HG02610 (cell line): ENCODE data around the gene BCAS1.
"Not testable (repeated sequence)": the region's sequence is repeated elsewhere in the genome, so short reads cannot be mapped to it uniquely, and the experiment has no call there.

Source experiments
- ATAC-seq: cut with Tn5 transposase; IDR thresholded peaks from one replicate; pipeline ENCODE4 v1.9.1; 2021; ENCODE audit warnings: mild to moderate bottlenecking, moderate library complexity; ENCODE audit not compliant: unreplicated experiment

Gene BCAS1

DNA sequence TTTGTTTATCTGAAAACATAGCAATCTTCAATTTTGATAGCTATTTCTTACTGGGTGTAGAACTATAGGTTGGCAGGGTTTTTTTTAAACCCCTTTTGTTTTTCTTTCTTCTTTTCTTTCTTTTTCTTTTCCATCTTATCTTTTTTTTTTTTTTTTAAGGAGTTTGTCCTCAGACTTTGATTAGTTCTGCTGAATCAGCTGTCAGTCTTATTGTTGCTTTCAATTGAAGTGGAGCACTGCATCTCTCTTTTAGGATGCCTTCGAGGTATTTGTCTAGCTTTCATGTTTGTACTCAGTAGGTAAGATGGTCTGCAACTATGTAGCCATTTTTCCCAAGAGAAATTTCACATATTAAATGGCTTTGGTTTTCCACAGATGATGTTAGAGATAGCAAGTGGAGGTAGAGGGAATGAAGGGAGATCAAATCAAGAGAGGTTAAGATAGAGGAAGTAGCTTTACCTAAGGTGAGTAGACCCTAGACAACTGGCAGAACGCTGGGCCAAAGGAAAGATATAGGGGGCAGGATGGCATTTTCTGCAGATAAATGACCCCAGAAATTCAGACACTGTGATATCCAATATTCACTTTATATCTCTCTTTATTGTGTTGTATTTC, 137.1 kb downstream of the BCAS1 start:
- no peak for ATAC-seq

DNA sequence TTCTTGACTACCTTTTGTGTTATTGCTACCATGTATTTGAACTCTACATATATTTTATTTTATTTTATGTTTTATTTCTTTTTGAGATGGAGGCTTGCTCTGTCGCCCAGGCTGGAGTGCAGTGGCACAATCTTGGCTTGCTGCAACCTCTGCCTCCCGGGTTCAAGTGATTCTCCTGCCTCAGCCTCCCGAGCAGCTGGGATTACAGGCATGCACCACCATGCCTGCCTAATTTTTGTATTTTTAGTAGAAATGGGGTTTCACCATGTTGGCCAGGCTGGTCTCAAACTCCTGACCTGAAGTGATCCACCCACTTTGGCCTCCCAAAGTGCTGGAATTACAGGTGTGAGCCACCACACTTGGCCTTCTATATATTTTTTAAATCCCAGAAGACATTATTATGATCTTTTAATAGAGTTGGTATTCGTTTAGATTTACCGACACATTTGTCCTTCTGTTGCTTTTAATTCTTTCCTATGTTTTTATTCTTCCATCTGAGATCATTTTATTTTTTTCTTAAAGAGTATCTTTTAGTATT, 137.7 kb downstream of the BCAS1 start:
- ATAC-seq, result not testable (repeated sequence)

DNA sequence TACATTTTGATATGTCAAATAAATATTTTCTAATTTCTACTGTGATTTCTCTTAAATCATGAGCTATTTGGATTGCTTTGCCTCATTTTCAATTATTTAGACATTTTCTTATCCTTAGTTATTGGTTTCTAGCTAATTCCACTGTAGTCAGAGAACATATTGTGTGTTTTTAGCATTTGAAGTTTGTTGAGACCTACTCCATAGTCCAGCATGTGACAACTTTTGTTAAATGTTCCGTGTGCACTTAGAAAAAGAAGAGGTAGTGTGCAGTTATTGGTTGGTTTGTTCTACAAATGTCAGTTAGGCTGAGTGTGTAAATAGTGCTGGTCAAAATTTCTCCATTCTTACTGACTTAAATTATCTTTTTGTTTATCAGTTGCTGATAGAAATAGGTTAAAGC, 138.8 kb downstream of the BCAS1 start:
- no peak for ATAC-seq

DNA sequence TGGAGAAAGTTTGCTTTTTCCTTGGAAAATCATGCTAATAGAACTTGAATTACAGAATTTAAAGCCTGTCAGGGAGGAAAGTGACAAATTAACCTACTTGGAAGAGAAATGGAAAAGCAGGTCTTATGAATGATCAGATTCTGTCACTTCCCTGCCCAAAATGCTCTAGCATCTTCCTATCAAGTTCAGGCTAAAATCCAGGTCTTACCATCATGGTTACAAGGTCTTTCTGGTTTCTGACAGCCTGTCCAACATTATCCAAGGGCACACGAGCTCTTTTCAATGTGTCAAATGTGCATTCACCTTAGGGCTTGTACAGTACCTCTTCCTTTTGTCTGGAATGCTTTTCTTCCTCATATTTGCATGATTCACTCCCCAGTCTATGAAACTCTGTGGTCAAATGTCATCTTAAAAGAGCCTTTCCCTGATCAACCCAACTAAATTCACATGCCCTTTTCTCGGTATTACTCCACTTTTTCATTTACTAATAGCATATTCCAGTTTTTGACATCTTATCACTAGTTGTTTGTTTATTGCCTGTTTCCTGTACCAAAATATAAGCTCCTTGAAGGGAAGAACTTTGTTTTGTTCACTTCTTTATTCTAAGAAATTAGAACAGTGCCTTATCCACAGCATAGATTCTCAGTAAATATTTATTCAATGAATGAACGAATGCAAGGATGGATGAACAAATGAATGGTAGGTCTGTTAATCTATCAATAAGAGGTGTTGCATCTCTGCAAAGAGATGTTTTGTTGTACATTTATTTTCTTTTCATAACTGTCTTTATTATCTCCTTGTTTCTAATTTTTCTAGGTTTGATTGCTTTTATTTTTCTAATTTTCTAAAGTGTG, 139.5 kb downstream of the BCAS1 start:
- ATAC-seq, result no peak

DNA sequence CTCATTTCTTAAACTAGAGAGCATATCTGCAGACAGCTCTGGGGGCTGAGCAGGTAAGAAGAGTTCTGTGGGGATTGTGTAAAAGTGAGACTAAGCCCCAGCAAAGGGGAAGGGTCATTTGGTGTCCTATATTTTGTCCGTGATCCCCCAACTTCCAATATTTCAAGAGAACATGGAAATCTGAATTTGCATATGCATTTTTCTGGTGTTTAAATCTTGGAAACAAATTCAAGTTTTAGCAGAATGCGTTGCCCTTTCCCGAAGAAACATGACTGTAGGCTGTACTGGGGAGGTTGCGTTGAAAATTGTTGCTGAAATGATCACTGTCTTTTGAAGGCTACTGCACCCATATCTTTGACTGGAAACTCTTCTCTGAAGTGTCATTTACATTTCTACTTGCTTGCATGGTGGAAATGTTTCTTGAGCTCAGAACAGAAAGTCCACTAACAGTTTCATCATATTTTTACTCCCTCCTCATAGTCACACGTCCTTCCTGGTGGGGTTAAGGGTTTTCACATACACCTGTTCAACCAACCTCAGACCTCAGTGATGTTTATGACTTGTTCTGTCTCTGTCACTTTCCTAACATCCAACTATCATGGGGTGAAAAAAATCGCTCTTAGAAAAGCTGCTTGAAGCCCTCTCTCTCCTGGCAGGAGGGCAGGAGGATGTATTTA, 140.3 kb downstream of the BCAS1 start:
- ATAC-seq, result peak; percentile 60

DNA sequence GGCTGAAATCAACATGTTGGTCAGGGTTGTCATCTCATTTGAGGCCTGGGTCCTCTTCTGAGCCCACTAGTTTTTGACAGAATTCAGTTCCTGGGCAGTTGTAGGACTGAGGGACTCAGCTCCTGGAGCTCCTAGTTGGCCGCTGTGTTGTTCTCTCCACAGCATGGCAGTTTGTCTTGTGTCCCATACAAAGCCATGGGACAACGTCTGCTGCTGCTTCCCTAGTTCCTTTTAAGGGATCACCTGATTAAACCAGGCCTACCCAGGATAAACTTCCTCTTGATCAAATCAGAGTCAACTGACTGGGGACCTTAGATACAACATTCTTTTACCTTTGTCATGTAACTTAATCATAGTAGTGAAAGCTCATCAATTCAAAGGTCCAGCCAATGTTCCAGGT, 141.0 kb downstream of the BCAS1 start:
- no peak for ATAC-seq

DNA sequence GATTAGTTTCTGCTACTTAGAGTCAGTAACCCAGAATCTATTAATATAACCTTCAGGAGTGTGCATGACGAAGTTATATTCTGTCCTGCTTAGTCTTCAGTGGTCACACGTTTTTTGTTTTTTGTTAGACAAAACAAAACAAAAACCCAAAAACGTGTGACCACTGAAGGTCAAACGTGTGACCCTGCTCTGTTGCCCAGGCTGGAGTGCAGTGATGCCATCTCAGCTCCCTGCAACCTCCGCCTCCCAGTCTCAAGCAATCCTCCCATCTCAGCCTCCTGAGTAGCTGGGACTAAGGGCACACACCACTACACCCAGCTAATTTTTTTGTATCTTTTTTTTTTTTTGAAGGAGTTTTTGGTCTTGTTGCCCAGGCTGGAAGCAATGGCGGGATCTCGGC, 142.4 kb downstream of the BCAS1 start:
- no peak for ATAC-seq

DNA sequence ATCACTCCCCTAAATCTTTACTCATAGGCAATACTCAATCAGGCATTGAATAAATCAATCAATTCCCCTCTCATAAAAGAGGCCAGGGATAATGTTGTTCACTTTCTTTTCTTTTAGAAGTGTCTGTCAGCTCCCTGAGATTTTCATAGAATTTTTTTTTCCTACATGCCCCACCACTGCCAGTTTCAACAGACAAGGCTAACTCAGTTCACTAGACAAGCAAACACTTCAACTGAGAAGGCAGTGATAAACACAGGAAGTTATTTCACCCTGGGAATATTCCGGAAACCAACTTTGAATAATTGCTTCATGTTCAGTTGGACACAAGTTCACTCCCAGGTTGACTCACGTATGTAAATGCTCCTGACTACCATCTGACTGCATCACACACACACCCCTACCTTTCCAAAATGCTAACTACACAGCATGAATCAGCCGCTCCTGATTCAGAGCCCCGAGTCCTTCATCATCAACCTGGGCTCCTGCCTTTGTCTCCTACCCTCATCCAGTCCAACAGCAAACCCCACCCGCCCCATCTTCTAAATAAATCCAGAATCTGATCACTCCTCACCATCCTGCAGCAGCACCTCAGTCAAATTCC, 143.9 kb downstream of the BCAS1 start:
- ATAC-seq, result peak; percentile 77

DNA sequence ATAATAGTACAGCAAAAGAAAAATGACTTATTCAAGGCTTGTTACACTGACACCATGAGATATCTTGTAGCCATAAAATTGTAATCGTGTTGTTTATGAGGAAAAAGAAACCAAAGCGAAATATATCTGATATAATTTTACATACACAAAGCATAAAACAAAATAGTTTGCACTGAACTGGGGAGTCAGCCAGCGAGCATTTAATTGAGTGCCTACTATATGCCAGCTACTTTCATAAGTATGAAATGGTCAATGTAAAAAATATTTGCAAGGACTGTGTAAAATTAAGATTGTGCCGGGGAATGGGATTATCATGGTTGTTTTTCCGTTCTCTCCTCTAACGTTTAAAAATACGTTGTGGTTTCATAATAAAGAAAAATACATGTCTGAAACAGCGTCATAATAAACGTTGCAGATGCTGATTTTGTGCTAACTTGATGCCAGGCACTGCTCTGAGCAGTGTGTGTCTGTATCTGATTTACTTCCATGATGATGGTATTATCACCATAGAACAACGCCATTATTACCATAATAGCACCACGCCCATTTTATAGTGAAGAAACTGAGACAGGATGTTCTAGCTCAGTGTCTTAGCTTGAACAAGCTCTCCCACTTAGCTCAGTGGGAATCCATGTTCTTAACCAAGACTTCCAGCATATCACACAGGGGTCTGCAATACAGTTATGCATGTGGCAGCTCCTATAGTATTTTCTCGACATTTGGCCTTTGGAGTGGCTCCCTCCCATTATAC, 144.6 kb downstream of the BCAS1 start:
- no peak for ATAC-seq

DNA sequence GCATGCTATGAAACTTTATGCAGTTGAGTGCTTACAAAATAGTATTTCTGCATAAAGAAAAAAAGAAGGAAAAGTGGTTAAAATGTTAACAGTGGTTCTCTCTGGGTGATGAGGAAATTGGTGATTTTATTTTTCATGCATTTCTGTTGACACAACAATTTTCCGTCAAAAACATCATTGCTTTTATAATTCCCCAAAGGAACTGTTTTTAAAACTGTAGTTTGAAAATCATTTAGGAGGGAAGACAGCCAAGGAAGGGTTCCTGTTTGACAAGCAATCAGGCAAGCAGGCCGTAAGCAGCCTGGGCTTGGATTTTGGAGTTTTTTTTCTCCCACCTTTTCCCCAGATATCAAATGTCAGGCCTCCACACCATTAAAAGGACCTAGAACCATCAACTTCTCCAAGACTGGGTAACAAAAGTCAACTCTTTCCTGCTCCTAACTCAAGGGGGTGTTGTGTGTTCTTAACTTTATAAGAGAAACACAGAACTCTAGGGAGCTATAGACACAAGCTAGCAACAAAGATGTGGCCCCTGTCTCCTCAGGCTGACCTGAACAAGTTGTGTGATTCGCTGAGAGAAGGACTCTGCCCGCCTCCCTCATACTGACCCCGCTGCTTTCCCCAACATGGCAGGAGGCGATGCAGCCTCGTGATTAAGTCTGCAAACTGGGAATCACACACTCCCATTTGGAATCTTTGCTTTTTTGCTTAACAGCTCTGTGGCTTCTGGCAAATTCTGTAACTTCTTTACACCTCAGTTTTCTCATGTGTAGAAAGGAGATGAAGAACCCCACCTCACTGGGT, 146.6 kb downstream of the BCAS1 start:
- no peak for ATAC-seq

DNA sequence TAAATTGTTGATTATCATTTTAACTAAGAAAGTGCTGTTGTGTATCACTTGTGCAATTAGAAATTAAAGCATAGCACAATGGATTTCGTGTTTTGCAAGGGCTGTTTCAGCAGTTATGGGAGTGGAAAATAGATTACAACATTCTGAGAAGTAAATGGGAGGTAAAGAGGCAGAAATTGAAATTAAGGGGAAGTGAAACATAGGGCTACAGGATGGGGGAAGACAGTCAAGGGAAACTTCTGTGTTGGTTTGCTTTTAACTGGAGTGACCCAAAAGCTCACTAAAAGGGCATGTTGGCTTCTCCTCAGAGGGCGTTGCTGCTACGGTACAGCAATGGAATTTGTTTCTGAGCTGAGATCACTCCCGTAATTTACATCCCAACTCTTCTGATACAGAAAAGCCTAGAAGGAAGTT, 147.5 kb downstream of the BCAS1 start:
- ATAC-seq, result peak; percentile 52

DNA sequence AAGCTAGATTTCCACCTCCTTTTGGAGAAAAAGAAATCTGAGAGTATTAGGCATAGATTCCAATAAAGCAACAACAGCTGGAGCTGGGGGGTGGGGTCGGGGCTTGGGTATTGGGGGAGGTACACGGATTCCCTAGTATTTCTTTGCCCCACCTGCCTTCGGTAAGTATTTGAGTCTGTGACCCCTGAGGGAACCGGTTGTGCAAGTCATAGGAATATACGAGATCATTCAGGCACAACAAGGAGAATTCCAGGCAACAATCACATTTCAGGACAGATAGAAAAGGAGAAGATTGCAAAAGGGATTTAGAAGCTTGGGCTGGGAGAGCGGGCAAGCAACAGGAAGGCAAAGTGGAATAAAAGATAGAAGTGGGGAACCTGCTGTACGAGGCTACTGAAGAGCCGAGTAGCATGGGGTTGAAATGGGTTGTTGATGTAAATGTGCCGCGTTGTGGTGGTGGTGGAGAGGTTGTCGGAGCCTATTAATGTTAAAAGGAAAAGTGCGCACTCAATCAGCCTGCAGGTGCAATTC, 148.9 kb downstream of the BCAS1 start:
- no peak for ATAC-seq

DNA sequence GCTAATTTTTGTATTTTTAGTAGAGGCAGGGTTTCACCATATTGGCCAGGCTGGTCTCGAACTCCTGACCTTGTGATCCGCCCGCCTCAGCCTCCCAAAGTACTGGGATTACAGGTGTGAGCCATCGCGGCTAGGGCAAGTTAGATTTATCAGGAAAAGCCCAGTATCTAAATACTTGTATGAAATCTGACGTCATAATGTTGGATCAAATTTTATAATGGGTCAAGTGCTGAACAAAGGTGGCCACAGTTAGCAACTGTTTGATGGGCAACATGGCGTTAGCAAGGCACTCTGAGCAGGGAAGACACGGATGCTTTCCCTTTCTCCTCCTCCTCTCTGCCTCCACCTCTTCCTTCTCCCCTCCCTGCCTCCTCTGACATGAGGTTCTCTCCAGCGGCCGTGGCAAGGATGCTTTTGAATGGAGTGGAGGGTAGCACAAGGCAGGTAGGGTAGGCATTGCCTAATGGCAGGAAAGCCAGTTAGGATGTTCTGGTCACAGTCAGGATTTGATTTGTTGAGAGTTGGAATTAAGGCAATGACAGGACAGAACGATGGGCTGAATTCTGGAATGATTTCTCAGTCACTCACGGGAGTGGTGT, 149.6 kb downstream of the BCAS1 start:
- ATAC-seq, result no peak

DNA sequence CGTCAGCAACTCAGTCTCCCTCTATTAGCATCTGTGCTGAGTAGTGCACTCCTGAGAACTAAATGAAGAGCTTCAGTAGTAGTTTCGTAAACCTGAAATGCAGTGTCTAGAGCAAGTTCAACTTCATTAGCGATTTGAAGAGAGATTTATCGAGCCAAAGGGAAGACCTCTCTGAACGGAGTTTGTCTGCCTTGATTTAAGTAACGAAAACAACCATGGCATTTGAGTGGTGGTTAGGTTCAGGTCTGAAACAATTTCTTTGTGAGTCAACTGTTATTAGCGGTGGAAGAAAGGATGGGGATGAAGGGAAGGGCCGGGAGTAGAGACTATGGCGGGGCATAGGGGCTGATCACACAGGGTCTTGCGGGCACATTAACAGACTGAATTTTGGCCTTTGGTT, 150.5 kb downstream of the BCAS1 start:
- ATAC-seq, result no peak

DNA sequence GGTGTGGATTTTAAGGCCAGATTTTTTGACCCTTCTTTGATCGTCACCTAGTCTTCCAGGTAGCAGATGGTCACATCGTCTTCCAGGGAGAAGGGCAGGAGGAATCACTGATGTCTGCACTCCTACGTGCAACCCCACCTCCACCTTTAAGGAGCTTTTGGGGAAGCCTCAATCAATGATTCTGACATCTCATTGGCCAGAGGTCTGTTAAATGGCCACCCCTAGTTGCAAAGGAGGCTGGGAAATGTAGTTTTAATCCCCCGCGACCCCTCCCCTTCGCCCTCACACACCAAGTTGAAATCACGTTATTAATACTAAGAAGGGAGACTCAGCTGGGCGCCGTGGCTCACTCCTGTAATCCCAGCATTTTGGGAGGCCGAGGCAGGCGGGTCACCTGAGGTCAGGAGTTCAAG, 151.4 kb downstream of the BCAS1 start:
- ATAC-seq, result no peak

DNA sequence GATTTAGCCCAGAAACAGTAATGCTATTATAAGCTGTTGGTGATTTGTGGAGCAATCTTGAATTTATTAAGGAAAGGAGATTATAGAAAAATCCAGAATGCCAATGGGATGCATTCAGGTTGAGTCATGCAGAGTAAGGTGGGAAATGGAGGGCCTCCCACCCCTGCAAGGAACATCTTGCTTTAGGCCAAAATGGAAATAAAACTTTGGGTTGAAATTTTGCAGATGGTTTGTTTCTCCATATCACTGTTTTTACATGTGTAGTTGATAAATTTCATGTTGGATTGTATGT, 152.4 kb downstream of the BCAS1 start:
- ATAC-seq, result no peak

DNA sequence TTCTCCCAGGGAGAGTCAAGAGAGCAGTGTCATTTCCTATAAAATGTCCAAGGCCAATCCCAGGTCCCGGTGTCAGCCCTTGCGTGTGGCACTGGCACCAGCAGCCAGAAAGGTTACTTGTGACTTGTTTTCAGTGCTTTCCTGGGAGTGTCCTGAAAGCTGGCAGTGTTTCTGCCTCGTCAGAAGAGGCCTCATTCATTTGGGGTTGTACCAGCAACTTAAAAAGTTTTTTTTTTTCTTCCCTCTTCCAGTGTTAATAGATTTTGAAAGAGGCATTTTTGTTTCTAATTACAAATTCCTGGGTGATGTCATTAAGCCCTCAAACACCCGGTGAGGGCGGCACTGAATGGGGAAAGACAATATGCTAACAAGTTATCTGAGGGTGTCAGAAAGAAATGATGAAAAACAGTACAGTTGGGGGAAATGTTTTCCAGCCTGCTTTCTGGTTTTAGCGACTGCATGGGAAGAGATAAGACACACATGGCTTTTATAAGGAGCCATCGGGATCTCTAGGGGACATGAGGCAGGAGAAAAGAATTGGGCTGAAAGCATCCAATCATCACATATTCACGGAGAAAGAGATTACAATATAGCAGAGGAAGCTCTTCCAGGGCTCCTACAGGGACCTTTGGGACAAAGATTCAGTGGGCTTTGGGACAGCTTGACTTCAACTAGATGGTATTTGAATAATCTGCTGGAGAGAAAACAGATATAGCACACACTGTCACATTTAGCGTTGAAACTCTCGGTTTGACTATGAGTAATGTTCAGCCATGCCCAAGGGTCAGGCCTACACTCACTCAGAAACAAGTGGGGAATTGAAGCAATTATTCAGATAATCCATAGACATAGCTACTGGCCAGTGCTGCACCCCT, 153.0 kb downstream of the BCAS1 start:
- ATAC-seq, result peak; percentile 81

DNA sequence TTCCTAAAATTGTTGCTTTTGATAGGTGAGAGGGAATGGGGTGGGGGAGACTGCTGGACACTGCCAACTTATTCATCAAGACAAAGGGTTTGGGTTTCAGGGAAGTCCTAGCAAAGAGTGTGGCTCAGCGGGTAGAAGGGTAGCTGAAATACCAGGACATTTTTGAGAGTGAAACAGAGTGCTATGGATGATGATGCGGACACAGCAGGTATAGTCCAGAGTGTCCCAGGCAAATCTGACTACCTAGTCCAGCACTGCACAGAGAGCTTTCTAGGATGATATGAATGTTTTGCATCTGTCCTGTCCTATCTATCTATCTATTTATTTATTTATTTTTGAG, 154.3 kb downstream of the BCAS1 start:
- ATAC-seq, result no peak
